Subcutaneous abdominal adipose tissue (tissue), 5 donors: Measurements from ENCODE around the gene CEP76.

Experiments
- H3K27ac ChIP-seq: one replicate; pipeline ENCODE4 v1.7.0; 2013; ENCODE audit warnings: low read depth, mild to moderate bottlenecking, inconsistent platforms, low read length, moderate library complexity
- H3K27me3 ChIP-seq, 5 donors: one replicate each; pipeline ENCODE4 v1.7.0; 2013; ENCODE audit warnings: low read length in 5 of 5, inconsistent platforms in 1 of 5; ENCODE audit not compliant: control insufficient read depth in 5 of 5, insufficient read depth in 4 of 5
- H3K36me3 ChIP-seq, 5 donors: one replicate each; pipeline ENCODE4 v1.7.0; 2013; ENCODE audit warnings: low read length in 5 of 5; ENCODE audit not compliant: control insufficient read depth in 5 of 5, insufficient read depth in 5 of 5
- H3K4me1 ChIP-seq, 5 donors: one replicate each; pipeline ENCODE4 v1.7.0; 2013; ENCODE audit warnings: low read length in 5 of 5, mild to moderate bottlenecking in 3 of 5, moderate library complexity in 1 of 5; ENCODE audit not compliant: control insufficient read depth in 5 of 5, insufficient read depth in 5 of 5
- H3K4me3 ChIP-seq, 5 donors: one replicate each; pipeline ENCODE4 v1.7.0; 2013; ENCODE audit warnings: low read length in 5 of 5, low read depth in 1 of 5
- H3K9ac ChIP-seq, 5 donors: one replicate each; pipeline ENCODE4 v1.7.0; 2013; ENCODE audit warnings: low read length in 5 of 5, mild to moderate bottlenecking in 4 of 5, moderate library complexity in 3 of 5
- H3K9me3 ChIP-seq, 5 donors: one replicate each; pipeline ENCODE4 v1.7.0; 2013; ENCODE audit warnings: low read length in 5 of 5; ENCODE audit not compliant: control insufficient read depth in 5 of 5
- donor health status: healthy.
- donor health status: healthy.
- donor health status: healthy.
- donor health status: healthy.
- donor health status: healthy.

Gene CEP76, protein sequence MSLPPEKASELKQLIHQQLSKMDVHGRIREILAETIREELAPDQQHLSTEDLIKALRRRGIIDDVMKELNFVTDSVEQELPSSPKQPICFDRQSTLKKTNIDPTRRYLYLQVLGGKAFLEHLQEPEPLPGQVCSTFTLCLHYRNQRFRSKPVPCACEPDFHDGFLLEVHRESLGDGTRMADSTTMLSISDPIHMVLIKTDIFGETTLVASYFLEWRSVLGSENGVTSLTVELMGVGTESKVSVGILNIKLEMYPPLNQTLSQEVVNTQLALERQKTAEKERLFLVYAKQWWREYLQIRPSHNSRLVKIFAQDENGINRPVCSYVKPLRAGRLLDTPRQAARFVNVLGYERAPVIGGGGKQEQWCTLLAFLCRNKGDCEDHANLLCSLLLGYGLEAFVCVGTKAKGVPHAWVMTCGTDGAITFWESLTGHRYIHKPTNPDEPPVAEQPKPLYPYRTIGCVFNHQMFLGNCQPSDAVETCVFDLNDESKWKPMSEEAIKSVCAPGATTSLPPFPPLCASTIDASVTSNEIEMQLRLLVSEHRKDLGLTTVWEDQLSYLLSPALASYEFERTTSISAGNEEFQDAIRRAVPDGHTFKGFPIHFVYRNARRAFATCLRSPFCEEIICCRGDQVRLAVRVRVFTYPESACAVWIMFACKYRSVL

DNA sequence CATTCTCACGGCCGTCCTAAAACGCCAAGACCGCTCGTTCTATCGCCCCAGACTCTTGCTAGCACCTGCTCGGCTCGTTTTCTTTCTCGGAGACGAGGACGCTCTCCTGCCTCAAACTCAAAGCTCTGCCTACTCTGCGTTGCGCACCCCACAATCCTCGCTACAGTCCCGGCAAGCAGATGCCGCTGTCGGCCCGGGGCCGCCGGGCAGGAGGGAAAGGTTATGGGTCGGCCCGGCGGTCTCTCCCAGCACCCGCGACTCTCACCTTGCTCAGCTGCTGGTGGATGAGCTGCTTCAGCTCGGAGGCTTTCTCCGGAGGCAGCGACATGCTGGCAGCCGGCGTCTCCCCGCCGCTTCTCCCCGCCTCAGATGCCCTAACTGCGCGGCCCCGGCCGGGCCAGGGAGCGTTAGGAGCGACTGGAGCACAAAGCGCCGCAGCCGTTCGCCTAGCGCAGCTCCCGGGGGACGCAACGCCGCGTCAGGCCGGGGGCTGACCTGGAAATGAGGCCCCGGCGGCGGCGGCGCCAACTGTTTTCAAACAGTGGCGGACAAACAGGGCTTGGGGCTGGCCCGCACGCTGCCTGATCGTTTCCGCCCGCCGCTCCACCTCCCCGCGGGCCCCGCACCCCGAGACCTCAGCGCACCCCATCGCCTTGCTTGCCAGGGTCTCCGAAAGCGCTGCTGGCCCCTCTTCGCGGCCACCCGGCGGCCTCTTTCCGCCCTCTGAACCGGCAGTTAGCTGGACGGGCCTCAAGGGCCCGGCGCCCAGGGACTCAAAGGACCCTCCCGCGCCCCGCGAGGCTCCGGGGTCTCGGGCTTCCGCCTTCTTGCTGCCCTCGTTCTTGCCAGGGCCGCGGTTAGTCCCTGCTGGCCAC lies at the start of gene CEP76, which contains the start of gene PSMG2:
Gene CEP76, minus strand, starts transcription at position 503 of the 875 bp plus-strand sequence. Its CDS starts 175 bp downstream, at position 328.
Gene PSMG2, plus strand, starts transcription at position 822 of the 875 bp plus-strand sequence. CDS start 66 bp downstream, outside the sequence.
- Histone ChIP-seq H3K27ac (peak within 1 kb of the TSS; percentile 95), H3K27me3 (no peaks in the 10 kb centered on the region), H3K9ac (peak within 1 kb of the TSS; percentile 79 to 99 (median 98)), H3K4me3 (peak within 1 kb of the TSS; percentile 87 to 97 (median 93)), H3K9me3 (no peaks in the 10 kb centered on the region), H3K4me1 (peaks cover 0 to 36% (median 23%) of the 10 kb centered on the region in 5 donors), H3K36me3 (peaks cover 5 to 23% (median 7%) of the 10 kb centered on the region in 5 donors)

DNA sequence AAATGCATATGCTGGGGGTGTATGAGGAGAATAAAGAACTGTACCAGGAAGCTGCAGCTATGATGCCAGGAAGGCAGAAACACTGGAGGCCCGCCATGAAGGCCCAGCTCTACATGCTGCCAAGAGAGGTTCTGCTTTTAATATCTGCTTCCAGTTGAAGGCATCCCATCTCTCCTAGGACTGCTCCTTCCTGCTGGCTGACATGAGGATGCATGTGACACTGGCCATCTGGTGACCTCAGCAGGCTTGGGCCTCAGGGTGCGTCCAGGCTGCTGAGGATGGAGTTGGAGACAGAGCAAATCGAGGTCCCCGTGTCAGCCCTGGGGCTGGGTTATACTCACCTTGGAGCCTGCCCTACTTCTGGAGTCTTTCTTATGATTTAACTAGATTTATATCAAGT lies 49.4 kb upstream of the CEP76 start:
- no peak overlapping the region for H3K9ac ChIP-seq
- H3K27ac ChIP-seq = no peak overlapping the region
- no peaks in the 10 kb centered on the region for H3K36me3 ChIP-seq
- H3K27me3 ChIP-seq = no peaks in the 10 kb centered on the region
- H3K4me1 ChIP-seq = no peaks in the 10 kb centered on the region
- H3K4me3 ChIP-seq = no peak overlapping the region
- no peaks in the 10 kb centered on the region for H3K9me3 ChIP-seq

DNA sequence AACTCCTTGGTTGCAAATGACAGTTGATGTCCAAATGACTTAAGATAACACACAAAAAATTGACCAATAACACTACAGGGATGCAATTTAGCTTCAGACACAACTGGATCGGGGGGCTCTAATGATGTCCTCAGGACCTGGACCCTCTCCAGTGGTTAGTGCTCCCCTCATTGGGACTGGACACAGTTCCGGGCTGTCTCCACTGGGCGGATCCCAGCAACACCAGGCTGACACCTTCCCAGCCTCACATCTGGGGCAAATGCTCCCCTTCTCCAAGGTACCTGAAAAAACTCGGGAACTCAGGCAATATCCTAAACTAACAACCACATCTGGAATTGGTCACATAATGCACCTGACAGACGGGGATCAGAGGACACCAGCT lies 49.0 kb upstream of the CEP76 start:
- H3K36me3 ChIP-seq = no peaks in the 10 kb centered on the region
- no peaks in the 10 kb centered on the region for H3K4me1 ChIP-seq
- no peak overlapping the region for H3K9ac ChIP-seq
- no peaks in the 10 kb centered on the region for H3K27me3 ChIP-seq
- H3K4me3 ChIP-seq = no peak overlapping the region
- no peak overlapping the region for H3K27ac ChIP-seq
- H3K9me3 ChIP-seq = no peaks in the 10 kb centered on the region

DNA sequence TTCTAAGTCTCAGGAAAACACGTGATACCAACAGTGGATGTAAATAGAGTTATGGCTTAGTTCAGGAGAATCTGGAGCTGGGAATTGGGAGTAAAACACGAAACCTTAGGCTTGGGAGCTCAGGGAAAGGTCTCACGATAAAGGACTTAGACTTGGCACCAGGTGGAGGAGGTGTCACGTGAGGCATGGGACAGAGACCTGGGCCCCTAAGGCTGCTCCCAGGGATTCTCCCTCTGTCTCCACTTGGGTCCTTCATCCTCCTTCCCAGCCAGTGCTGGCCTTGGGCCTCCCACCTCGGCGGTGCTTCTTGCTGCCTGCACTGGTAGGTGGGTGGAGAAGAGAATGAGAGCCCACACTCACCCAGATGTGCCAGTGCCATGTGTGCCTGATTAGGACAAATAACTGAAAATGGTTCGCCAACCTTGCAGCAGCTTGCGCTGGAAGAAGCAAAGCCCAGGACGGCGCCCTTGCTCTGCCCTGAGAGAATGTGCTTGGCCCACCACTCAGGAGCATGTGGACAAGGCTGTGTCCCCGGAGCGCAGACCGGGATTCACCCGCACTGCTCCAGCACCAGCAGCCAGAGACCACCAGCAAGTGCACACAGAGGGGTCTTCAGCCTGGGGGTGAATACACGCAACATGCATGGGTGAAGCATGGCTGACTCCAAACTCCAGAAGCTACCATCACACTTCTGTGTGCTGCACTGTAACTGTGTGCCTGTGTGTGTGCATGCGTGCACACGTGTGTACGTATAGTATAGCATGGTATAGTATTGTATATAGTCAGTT lies 48.4 kb upstream of the CEP76 start:
- no peaks in the 10 kb centered on the region for H3K4me1 ChIP-seq
- H3K36me3 ChIP-seq = no peaks in the 10 kb centered on the region
- no peaks in the 10 kb centered on the region for H3K9me3 ChIP-seq
- H3K9ac ChIP-seq = no peak overlapping the region
- H3K27ac ChIP-seq = no peak overlapping the region
- no peak overlapping the region for H3K4me3 ChIP-seq
- no peaks in the 10 kb centered on the region for H3K27me3 ChIP-seq

DNA sequence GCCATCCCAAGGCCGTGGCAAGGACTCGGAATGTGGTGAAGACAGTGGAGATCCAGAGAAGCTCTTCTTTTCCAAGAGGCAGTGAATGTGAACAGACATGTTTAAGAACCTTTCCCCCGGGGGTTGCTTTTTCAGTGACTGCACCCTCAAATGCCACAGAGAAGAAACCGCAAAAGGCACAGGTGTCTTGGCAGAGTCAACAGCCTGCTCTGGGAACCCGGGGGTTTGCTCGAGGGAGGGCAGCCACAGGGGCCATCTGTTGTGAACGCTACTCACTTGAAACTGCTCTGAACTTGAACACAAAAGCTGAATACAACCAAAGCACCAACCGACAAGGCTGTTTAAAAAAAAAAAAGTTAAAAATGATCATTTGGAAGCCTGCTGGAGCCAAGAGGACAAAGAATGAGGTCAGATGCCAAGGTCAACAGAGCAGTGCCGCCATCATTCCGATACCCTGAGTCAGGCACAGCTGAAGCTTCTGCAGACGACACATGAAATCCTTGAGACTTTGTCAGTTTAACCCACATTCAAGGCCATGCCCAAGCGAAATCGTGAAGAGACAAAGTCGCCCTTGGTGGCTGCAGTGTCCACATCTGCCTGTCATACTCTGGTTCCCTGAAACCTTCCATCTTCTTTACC lies 47.7 kb upstream of the CEP76 start:
- Histone ChIP-seq H3K4me3 (no peak overlapping the region), H3K27ac (no peak overlapping the region), H3K9me3 (no peaks in the 10 kb centered on the region), H3K36me3 (no peaks in the 10 kb centered on the region), H3K4me1 (no peaks in the 10 kb centered on the region), H3K9ac (no peak overlapping the region), H3K27me3 (no peaks in the 10 kb centered on the region)

DNA sequence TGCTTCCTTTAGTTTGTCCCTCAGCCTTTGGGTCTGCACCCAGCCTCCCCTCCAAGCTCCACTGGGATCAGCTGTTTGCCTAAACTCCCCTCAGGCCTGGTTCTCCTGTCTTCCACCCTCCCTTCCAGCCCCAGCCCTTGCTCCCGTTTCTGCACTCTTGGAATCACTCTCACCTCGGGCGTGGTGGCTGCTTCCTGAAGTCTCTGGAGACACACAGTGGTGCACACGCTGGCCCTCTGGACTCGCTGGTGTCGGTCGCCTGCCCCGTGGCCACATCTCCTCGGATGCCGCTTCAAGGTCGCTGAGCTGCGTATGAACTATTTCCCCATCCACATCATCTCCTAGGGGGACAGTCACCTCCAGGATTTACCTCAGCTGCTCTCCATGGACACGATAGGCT lies 46.6 kb upstream of the CEP76 start:
- no peak overlapping the region for H3K27ac ChIP-seq
- no peaks in the 10 kb centered on the region for H3K4me1 ChIP-seq
- H3K4me3 ChIP-seq = no peak overlapping the region
- no peaks in the 10 kb centered on the region for H3K36me3 ChIP-seq
- H3K9me3 ChIP-seq = no peaks in the 10 kb centered on the region
- no peak overlapping the region for H3K9ac ChIP-seq
- no peaks in the 10 kb centered on the region for H3K27me3 ChIP-seq

DNA sequence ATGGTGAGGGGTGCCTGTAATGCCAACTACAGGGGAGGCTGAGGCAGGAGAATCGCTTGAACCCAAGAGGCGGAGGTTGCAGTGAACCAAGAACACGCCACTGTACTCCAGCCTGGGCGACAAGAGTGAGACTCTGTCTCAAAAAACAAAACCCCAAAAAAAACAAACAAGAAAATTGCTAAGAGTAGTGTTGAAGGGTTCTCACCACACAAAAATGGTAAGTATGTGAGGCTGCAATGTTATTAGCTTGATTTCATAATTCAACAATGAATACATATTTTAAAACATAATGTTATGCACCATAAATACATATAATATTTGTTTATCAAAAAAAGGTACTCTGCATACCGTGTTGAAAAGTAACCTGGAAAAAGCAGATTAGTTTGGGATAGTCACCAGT lies 46.1 kb upstream of the CEP76 start:
- Histone ChIP-seq H3K4me3 (no peak overlapping the region), H3K9ac (no peak overlapping the region), H3K4me1 (no peaks in the 10 kb centered on the region), H3K36me3 (no peaks in the 10 kb centered on the region), H3K27ac (no peak overlapping the region), H3K27me3 (no peaks in the 10 kb centered on the region), H3K9me3 (no peaks in the 10 kb centered on the region)

DNA sequence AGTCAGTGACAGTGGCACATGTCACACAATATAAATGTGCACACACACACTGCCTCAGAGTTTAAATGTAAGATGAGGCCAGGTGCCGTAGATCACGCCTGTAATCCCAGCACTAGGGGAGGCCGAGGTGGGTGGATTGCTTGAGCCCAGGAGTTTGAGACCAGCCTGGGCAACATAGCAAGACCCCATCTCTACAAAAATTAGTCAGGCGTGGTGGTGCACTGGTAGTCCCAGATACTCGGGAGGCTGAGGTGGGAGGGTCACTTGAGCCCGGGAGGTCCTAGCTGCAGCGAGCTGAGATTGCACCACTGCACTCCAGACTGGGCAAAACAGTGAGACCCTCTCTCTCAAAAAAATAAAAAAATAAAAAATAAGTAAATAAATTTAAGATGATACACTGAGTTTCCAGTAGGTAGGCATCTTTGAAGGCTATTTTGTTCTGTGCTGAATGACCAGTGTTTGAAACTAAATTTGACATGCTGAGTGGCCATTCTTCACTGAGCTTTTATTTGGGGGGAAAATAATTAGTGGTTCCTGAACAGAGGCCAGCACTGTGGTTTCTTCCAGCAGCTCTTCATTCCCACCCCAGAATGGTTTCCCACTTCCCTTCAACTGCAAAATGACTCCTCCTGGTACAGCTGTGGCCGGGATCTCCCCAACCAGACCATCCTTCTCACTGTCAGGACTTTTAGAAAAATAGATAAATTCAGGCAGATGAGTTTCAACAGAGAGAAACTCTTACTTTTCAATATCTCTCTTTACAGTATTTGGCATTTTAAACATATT lies 45.2 kb upstream of the CEP76 start:
- Histone ChIP-seq H3K4me1 (no peaks in the 10 kb centered on the region), H3K27ac (no peak overlapping the region)

More for the DNA sequence above, 45.2 kb upstream of the CEP76 start:
- H3K36me3 ChIP-seq = no peaks in the 10 kb centered on the region
- H3K4me3 ChIP-seq = no peak overlapping the region
- no peak overlapping the region for H3K9ac ChIP-seq
- H3K27me3 ChIP-seq = no peaks in the 10 kb centered on the region
- no peaks in the 10 kb centered on the region for H3K9me3 ChIP-seq
